HG03457 (cell line): ENCODE data around the gene HOXB7.

Source experiments
- ATAC-seq: cut with Tn5 transposase; IDR thresholded peaks from one replicate; pipeline ENCODE4 v1.9.1; 2021; ENCODE audit warnings: moderate number of reproducible peaks; ENCODE audit not compliant: unreplicated experiment

HOXB7 gene

DNA sequence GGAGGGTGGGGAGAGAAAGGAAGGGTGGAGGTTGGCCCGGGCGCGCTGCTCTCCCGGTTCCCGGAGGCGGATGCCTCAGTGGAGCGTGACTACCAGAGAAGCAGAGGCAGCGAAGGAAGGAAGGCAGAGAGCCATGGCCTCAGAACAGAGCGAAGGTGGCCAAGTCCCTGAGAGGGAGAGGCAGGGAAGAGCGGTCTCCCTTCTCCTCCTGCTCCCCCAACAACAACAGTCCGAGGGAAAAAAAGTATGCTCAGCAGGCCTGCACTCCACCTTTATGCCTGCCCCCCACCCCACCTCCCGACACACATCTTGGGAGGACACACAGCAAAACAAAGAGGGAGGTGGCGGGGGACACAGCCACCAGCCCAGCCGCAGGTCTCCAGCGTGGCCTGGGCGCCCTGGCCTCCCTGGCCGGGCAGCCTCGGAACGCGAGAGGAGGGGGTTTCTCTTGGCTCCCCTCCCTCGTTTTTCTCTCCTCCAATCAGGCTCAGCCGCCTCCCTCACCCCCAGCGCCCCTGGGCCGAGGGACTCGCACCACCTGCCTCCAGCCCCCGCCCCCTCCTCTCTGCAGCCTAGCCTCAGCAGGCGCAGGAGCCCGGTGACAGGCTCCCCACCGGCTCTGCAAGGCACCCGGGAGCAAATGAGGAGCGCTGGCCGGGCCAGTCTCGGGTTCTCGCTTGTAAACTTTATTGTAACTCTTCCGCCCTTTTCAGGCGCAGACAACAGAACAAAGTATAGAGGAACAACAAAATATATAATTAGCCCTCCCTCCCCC is 1.1 kb upstream of the HOXB7 start:
- no peak for ATAC-seq

DNA sequence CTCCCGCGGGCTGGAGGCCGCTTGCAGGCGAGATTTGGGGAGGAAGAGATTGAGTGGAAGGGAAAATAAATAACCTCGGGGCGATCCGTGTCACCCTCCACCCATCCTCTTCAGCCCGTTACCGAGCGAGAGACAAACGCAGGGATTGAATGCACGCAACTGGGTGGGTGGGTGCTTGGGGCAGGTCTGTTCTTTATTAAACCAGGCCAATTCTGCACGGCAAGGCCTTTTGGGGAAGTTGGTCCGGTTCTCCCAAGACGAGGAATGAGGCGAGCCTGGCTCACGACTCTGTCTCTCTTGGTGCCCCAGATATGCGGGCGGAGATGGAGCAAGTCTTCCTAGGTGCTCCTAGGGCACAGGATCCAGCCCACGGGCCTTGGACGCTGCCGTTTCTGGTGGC is 396 bp upstream of the HOXB7 start:
- ATAC-seq = no peak

DNA sequence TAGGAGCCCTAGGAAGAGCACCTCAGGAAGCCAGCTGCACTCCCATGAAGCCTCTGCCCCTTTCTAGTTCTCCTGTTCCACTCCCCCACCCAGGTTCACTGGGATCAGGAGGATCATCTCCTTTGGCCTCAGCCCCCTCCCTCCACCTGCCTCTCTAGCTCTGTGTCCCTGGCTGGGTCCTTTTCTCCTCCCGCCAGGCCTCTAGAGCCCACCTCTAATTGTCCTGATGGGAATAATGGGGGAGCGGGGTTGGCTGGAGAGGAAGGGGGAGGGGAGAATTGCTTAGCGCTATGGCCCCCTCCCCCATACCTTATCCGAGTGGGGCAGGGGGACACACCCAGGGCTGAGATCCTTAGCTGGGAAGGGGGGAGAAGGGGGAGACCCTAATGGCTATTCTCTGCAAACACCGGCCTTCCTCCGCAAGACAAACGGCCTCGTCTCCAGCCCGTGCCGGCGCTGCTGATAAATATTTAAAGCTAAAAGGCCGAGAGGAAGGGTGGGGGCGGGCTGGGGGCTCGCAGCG is 997 bp downstream of the HOXB7 start:
- ATAC-seq = no peak

DNA sequence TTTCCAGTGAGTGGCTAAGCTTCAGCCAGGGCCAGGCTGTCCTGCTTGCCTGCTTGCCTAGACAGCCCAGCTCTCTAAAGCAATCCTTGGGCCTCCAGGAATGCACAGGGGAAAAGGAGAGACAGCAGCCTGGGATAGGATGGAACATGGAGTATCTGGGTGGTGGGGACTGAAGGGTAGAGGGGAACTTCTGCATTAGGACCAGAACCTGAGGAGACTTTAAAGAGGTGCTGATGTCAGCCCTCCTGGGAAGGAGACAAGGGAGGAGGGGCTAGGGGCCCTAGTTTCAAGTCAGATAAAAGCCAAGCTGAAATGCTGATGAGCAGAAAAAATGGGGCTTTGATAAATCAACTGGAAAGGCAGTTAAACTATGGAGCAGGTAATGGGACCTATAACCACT is 1.8 kb downstream of the HOXB7 start:
- no peak for ATAC-seq

DNA sequence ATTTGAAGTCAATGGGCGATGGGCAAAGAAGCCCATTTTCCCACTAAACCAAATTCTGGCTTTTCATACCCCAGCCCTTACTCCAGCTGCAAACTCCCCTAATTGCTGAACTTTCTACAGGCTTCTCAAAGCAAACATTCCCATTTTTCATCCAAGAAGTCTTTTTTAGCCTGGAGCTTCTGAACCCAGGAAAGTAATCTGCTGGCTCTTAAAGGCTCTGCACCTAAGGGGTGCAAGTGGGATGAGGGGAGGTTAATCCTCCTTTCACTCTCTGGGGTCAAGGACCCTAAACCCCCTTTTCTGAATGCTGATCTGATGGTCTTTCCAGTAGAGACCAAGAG is 2.4 kb downstream of the HOXB7 start:
- no peak for ATAC-seq

DNA sequence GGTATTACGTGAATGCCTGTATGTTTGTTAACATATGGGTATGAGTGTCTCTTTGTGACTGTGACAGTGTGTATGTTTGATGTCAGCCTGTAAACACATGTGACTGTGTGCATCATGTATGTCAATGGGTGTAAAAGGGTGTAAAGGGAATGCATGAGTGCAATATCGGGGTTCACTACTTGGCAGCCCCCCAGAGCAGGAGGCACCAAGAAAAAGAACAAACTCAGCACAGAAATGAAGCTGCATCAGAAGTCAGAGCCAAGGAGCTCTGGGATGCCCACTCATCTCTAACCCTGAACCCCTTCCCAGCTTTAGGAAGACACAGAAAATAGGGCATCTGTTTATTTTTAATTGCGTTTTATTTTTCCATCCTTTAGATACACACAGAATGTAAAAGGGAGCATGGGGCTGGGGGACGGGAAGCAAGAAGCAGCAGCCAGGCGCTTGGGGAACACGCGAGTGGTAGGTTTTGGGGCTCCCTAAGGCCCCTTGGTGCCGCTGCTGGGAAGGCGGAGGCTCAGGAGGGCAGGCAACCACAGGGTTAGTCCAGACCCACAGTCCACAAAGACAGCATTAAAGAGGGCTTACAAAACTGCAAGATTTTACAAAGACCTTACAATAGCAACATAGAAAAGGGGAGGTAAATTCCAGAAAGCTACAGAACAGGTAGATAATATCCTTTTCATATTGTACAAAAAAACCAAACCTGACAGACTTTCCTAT is 3.8 kb downstream of the HOXB7 start:
- no peak for ATAC-seq

DNA sequence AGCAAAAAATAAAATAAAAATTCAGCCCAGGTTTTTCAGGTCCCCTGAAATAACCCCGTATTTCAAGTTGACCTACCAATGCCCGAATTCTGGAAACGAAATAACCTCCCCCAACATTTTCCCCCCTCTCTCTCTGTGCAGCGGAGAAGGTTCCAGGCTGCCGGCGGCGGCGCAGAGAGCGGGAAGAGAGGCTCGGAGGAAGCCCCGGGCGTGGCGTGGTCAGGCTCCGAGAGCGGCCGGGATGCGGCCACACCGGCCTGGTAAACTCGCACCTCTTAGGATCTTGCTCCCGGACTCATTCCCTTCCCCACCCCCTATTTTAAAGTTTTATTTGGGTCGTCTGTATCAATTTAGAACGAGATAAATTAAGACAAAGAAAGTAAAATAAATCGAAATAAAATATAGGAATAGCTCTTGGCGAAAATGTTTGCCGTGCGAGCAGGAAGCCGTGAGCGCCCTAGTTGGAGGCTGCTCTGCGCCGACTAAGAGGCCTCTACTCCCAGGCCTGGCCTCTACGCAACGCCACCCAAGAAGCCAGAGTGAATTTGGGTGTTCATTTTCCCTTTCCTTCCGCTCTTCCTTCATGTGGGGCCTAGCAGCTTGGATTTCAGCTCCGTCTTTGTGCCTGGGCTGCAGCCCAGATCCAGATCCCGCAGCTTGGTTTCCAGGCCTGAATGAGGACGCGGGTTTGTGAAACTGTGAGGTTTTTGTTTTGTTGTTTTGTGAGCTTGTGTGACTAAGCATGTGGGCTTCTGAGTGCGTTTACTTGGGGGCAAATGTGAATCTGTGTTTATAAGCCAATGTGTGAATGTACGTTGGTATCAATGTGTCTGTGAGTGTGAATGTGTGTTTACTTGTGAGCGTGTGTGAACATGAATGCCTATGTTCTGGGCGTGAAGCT is 4.6 kb downstream of the HOXB7 start:
- no peak for ATAC-seq

DNA sequence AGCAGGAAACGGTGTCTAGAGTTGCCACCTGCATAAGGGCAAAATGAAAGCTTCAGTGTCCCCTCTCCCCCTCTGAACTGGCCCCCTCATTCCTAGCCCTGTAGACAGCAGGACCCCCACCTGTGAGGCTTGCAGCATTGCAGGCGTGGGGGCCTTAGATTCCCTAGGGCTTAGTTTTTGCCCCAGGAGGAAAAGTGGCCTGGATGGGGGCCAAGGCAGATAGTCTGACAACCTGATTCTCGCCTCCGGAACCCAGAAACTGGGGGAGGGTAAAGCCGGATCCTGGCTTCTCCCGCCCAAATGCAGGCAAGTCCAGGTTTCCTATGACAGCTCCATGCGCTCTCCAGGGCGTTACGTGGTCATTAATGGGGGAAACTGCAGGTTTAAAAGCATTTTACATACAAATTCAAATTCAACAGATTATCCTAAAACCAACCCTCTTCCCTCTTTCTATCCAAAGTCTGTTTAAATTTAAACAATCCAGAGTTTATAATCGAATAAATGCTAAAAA is 5.4 kb downstream of the HOXB7 start:
- no peak for ATAC-seq

DNA sequence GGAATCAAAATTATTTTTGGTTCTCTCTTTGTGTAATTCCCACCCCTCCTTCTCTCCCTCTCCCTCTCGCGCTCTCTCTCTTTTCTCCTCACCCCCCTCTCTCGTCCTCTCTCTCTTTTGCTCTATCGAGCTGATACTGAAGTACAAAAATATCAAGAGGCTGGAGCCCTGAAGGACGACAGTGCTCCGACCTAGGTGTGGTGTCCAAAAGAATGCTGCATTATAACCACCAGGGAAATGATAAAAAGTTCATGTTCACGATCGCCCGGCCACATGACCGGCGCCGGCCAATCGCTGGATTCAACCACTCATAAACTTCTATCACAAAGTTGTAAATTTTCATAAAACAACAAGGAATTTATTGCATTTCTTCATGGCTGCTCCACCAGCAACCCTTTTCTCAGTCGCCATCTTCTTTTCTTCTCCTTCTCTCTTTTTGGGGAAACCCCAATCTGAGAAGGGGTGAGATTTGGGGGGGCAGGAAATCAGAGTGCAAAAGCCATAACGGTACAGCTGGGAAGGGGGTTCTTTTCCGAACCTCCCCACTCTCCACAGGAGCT is 6.0 kb downstream of the HOXB7 start, which contains the start of gene HOXB6:
Gene HOXB6, minus strand, starts transcription at position 217 of the 560 bp plus-strand sequence. CDS start 6,836 bp downstream, outside the sequence.
- no peak for ATAC-seq

DNA sequence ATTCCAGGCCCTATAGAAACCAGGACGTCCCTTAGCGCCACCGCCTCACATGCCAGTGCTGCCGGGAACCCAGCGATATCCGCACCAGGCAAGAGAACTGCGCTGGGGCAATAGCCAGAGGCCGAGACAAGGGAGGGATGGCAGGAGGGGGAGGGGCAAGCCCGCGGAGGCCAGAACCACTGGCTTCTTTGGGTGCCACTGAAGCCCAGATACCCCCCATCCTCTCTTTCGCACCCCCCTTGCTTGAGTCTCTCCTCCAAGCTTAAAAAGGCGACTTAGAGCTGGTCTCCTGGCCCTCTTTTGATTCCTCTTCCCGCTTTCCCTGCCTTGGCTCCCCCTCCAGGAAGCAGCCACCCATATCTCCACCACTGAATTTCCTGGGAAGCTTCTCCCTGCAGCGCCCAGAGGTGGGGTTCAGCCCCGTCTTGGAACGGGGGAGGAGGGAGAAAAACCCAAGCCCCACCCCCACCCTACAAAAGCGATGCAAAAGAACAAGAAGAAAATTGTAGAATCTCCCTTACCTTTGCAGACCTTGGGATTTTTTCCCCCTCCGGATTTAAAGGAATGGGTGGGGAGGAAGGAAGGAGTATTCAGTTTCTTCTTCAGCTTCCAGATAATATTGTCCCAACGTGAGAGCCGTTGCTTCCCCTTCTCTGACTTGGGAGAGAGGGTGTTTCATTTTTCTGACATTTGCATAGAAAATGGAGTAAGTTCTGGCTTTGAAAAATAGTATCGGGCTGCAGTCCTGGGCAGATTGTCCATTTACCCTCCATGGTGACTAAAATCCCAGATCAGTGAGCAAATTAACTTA is 6.7 kb downstream of the HOXB7 start:
- no peak for ATAC-seq

DNA sequence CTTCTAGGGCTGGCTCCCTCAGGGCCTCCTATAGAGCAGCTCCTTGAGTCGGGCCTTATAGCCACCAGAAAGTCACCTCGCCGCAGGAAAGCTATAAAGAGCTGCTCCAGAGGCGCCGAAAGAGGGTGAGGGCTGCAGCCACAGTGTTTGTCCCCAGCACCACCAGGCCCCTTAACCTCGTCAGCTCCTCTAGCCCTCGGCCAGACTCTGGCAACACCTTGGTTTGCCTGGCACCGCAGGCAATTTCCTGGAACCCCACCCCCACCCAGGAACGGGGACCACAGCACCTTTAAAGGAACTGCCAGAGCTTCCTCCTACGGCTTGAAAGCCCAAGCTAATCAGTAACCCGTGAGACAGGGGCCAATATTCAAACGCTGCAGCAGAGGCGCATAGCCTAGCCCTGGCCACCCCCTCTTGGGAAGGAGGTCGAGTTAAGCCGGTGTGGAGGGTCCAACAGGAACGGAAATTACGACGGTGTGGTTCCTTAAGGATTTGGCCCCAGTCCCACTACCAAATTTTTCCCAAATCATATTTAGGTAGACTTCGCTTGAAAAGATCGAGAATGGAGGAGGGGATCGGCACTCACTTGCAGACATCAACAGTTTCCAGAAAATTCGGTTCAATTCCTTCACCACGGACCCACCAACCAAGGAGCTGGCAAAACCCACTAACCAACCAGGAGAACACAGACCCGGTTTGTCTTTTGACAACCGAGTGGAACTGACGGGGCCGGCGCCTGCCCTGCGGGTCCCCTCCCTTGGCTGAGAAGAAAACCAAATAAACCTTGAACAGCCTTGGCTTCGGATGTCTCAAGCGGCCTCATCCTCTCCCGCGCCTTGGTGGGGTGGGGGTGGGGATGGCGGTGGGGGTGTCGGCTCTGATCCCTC is 9.0 kb downstream of the HOXB7 start:
- no peak for ATAC-seq

DNA sequence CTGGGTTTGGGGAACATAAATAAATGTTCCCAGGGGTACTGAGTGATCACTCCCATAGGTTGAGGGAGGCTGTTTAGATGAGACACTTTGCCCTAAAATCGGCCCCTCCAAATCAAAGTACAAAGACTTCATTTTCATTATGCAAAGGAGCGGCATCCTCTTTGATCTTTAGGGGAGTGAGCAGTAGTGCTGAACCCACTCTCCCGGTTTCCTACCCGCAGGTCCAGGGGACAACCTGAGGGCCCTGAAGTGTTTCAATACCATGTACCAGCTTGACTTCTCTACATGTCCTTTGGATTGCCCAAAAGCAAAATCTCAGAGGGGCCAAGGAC is 9.6 kb downstream of the HOXB7 start:
- ATAC-seq = no peak

DNA sequence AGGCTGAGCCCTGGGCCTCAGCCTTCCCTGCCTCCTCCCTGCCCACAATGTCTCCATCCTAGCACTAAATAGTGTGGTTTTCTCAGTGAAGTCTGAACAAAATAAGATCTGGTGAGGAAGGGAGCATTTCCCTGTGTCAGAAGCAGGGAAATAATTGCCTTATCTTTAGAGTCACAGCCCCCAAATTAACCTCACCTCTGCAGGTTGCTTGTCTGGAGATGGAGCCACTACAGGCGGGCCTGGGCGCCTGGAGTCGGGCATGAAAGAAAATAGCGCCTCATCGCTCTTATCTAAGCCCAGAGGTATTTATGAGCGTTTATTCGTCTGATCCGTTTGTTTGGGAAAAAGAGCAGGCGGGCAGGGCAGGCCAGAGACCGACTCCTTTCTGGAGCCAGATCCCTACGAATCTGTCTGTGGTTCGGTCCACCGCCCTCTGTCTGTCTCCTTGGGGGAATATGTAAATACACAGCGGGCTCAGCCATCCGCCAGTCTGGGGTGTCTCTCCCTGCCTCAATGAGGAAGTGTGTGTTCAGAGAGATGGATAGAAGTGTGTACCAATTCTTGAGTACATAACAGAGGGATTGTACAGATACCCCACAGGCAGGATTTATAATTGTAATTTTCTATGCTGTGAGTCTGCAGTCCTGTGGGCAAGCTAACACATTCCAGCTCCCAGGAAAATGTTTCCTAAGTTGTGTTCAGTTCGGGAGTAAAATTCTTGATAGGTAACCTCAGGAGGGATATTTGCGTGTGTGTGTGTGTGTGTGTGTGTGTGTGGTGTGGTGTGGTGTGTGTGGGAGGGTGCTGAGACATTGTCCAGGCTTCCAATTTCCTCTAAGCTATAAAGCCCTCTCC is 10.3 kb downstream of the HOXB7 start:
- no peak for ATAC-seq

DNA sequence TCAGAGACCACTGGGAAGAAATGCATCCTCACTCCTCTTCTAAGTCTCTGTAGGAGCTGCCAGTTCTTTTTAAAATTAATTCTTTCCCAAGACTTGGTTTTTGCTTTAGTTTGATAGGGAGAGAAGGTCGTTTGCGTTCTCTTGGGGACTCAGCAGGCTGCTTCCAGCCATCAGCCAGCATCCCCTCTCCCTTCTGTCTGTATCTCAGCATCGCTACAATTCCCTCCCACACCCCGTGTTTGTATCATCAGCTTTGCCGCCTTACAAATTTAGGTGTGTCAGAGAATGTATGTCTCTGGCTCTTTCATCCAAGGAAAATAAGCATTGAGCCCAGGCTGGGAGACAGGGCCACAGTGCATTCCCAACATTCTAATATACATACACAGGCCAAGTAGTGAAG is 11.5 kb downstream of the HOXB7 start:
- no peak for ATAC-seq

DNA sequence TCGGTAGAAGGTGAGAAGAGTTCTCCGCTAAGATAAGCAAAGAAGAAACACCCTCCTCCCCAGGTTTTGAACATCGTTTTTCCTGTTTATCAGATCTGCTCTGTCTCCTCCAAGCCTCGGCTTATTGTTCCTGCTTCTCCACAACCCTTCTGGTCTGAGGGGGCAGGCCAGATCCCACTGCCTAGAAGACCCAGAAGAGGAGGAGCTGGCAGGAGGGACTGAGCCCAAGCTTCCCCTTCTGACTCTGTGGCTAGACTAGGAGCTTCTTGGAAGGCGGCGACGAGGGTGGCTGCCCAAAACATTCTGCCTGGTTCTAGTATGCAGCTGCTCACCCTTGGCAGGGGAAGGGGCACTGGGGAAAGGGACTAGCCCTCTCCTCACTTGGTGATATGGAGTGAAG is 12.1 kb downstream of the HOXB7 start:
- ATAC-seq = no peak

DNA sequence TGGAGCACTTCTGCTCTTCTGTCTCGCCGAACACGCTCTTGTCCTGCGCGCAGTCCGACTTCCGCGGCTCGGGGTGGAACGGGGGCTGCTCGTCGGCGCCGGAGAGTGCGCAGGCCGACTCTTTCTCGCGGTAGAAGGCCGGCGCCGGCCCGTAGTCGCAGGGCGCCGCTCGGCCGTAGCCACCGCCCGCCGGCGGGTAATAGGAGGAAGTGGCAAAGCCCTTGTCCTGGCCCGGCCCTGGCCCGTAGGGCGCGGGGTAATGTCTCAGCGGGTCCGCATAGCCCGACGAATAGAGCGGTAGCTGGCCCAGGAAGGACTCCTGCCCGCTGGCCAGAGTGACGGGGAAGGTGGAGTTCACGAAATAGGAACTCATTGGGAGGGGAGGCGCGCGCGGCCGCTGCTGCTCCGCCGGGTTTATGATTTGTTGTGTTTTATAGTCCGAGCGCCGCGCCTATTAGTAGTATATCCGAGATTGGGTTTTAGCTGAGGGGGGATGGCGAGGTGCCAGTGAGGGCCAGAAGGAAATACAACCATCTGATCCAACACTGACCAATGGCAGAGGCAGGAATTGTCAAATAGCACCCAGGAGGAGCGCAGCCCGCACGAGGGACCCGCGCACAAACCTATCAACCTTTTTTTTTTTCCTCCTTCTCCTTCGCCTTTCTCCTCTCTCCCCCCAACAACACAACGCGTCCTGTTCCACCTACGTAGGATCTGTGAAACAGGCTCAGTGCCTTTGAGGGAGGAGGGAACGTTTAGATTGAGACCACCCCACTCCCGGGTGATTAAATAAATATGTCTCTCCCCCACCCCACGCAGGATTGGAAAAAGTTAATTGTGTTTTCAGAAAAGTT is 12.8 kb downstream of the HOXB7 start:
- no peak for ATAC-seq

DNA sequence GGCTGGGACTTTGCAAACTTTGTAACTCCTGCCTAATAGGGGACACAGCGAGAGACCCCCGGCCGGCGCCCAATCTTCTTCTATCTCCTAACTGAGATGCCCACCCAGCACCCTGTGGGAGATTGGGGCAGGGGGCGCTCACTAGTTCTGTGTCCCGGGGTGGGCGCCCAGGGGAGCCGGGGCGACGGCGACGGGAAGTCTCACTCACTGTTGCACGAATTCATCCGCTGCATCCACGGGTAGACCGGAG is 13.4 kb downstream of the HOXB7 start:
- no peak for ATAC-seq
